ENCODE measurements around the gene OR8K1. TPM values are rescaled to one million over a fixed set of nuclear protein-coding genes. Genes with fewer than 3 reads are reported as not detected.

Gene OR8K1
- total RNA-seq, result not detected in 2 replicates

GRCh38 chr11:56345739-56346138 is at the start of gene OR8K1:
Gene OR8K1 (plus strand): TSS chr11:56346039. CDS start chr11:56346039, 0 bp downstream.

GRCh38 chr11:56314844-56315243 is 31.0 kb upstream of the OR8K1 start, which contains the start of gene OR8K3:
Gene OR8K3 (plus strand): TSS chr11:56315144. CDS start chr11:56318307, 3,163 bp downstream.

GRCh38 chr11:56353991-56354390 is 8.2 kb downstream of the OR8K1 start, which contains the start of gene OR8J1:
Gene OR8J1 (plus strand): TSS chr11:56354291. CDS start chr11:56360247, 5,956 bp downstream.

GRCh38 chr11:56375324-56375723 is 29.5 kb downstream of the OR8K1 start, which contains the start of gene OR8U1:
Gene OR8U1 (plus strand): TSS chr11:56375624. CDS start chr11:56375624, 0 bp downstream.

Other genes starting within 250 kb of the OR8K1 start
- gene OR8H2, start 242.4 kb upstream of the OR8K1 start, total RNA-seq, result not detected in 2 replicates
- gene OR8H3, start 223.7 kb upstream of the OR8K1 start, total RNA-seq, result not detected in 2 replicates
- gene OR8J3, start 205.8 kb upstream of the OR8K1 start, total RNA-seq, result not detected in 2 replicates
- gene OR8K5, start 185.7 kb upstream of the OR8K1 start, total RNA-seq, result not detected in 2 replicates
- gene OR5J2, start 169.4 kb upstream of the OR8K1 start, total RNA-seq, result not detected in 2 replicates
- not detected in 2 replicates for gene OR5T2, start 111.8 kb upstream of the OR8K1 start, total RNA-seq
- not detected in 2 replicates for gene OR5T3, start 93.8 kb upstream of the OR8K1 start, total RNA-seq
- gene OR5T1, start 71.9 kb upstream of the OR8K1 start, total RNA-seq, result not detected in 2 replicates
- gene OR8H1, start 53.8 kb upstream of the OR8K1 start, total RNA-seq, result not detected in 2 replicates
- not detected in 2 replicates for gene OR8K3, start 30.9 kb upstream of the OR8K1 start, total RNA-seq
- not detected in 2 replicates for gene OR8J1, start 8.3 kb downstream of the OR8K1 start, total RNA-seq
- gene OR8U1, start 29.6 kb downstream of the OR8K1 start, total RNA-seq, result not detected in 2 replicates
- gene OR5AL1, start 66.7 kb downstream of the OR8K1 start, total RNA-seq, result not detected in 2 replicates
- gene OR5M3, start 127.3 kb downstream of the OR8K1 start, total RNA-seq, result not detected in 2 replicates
- gene OR5M8, start 145.3 kb downstream of the OR8K1 start, total RNA-seq, result not detected in 2 replicates
- gene OR5M11, start 197.2 kb downstream of the OR8K1 start, total RNA-seq, result not detected in 2 replicates
- gene OR5M10, start 231.7 kb downstream of the OR8K1 start, total RNA-seq, result not detected in 2 replicates

All from airway epithelial cell (primary cell).